ENCODE measurements around the gene SEC24B. TPM values are rescaled to one million over a fixed set of nuclear protein-coding genes. Genes with fewer than 3 reads are reported as not detected.

The SEC24B gene
- total RNA-seq, 1 experiment from 2014 or later = 27.1 TPM

- Mint-ChIP-seq H3K36me3 (ENCODE audit: insufficient read depth in 1 of 3, low read depth in 3 of 3) (peaks cover 3 to 5% (median 3%) of the 10 kb centered on the region in 3 experiments; a peak in 3 of 7 replicates), H3K4me1 (peaks cover 45 to 54% of the 10 kb centered on the region in 2 experiments), H3K4me3 (no peak overlapping the region), H3K27ac (no peak overlapping the region; a peak in 1 of 7 replicates), H3K27me3 (ENCODE audit: low read depth) (no peaks in the 10 kb centered on the region), H3K9me3 (peaks cover 2 to 7% of the 10 kb centered on the region in 2 experiments; a peak in 3 of 5 replicates)
- no peak overlapping the region for H2AFZ ChIP-seq (ENCODE audit: low read length)
- H3K79me1 ChIP-seq (ENCODE audit: insufficient read depth, low read depth, low read length, poor library complexity, severe bottlenecking) = no peaks in the 10 kb centered on the region
- H2BK5ac ChIP-seq (ENCODE audit: insufficient read length, low read length) = no peak overlapping the region
- H4K20me1 ChIP-seq (ENCODE audit: control insufficient read depth, insufficient read depth, insufficient read length) = no peaks in the 10 kb centered on the region
- H3K79me2 ChIP-seq (ENCODE audit: insufficient read depth, low read length) = no peaks in the 10 kb centered on the region
- H3K27me3 ChIP-seq (ENCODE audit: insufficient read depth, low read length) = no peaks in the 10 kb centered on the region
- H3K23ac ChIP-seq (ENCODE audit: insufficient read length, low read depth, low read length) = no peak overlapping the region
- no peak overlapping the region for H4K8ac ChIP-seq (replicated peaks; ENCODE audit: insufficient read length, low read depth, low read length)
- DNase-seq = no peak
- no peak overlapping the region for H3K14ac ChIP-seq (ENCODE audit: insufficient read depth, low read length)
- no peak overlapping the region for H2BK120ac ChIP-seq (ENCODE audit: low read depth, low read length, poor library complexity, severe bottlenecking)
- H3K56ac ChIP-seq (ENCODE audit: insufficient read length, low read depth, low read length) = no peak overlapping the region
- H3K18ac ChIP-seq (ENCODE audit: insufficient read length, low read depth, low read length) = no peak overlapping the region
- no peak overlapping the region for H3K9ac ChIP-seq (ENCODE audit: extremely low read depth, insufficient read length, low read length)
- no peak overlapping the region for H2BK12ac ChIP-seq (ENCODE audit: insufficient read length, low read depth, low read length)
- no peak overlapping the region for H2BK20ac ChIP-seq (ENCODE audit: low read depth, low read length, poor library complexity, severe bottlenecking)
- TF ChIP-seq CTCF (conservative IDR thresholded peaks at IDR 0.05) = no peak
- H3K9me3 ChIP-seq (ENCODE audit: control insufficient read depth, low read depth, low read length) = no peaks in the 10 kb centered on the region
- H2BK15ac ChIP-seq (ENCODE audit: low read depth, low read length) = no peak overlapping the region
- no peak overlapping the region for H3T11ph ChIP-seq (ENCODE audit: low read length)
- no peak overlapping the region for H4K91ac ChIP-seq (ENCODE audit: insufficient read length, low read depth, low read length)
- H3K4ac ChIP-seq (ENCODE audit: low read depth, low read length) = no peak overlapping the region
- peaks cover 23% of the 10 kb centered on the region; the same call in 1 of the 2 replicates for H3K4me1 ChIP-seq (ENCODE audit: insufficient read depth, low read length)
- WGBS (ENCODE audit: extremely low coverage, insufficient read length, low lambda C conversion rate) = no CpG with 5 or more reads among the region's 1 CpG
- H2AK5ac ChIP-seq (ENCODE audit: insufficient read length, low read length) = no peak overlapping the region
- H3K4me2 ChIP-seq (ENCODE audit: insufficient read depth, insufficient read length, low read length) = no peak overlapping the region
- H3K27ac ChIP-seq (ENCODE audit: insufficient read length, low read depth, low read length) = no peak overlapping the region
- no peak overlapping the region for H4K5ac ChIP-seq (ENCODE audit: insufficient read length, low read depth, low read length)
- H3K23me2 ChIP-seq (ENCODE audit: insufficient read length, low read depth, low read length, poor library complexity, severe bottlenecking) = no peaks in the 10 kb centered on the region
Measured at GRCh38 chr4:109418588-109418987, 15.0 kb upstream of the SEC24B start.

Data from H9 (cell line).